ENCODE results near the gene PRKCA. TPM values are rescaled to one million over a fixed set of nuclear protein-coding genes. Genes with fewer than 3 reads are reported as not detected.

The PRKCA gene
- total RNA-seq, 1 donor from 2014 or later = 29.0 TPM

DNA sequence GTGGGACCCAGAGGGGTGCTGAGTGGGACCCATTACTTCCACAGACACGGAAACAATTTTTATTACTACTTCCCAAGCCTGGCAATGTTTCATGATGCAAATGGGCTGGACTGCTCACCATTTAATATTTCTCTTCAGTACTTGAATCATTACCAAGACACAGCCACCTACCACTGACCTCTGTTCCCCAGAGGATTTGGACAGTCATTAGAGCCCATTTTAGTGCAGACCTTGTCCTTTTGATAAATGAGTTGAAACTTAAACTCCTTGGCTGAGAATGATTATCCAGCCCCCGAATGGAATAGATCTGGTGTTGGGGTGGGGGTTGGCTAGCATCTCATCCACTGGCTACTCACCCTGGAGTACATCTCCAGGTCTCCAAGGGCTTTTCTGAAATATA lies 39.6 kb upstream of the PRKCA start:
- Histone ChIP-seq H3K27me3 (ENCODE audit: low read depth) (no peaks in the 10 kb centered on the region), H3K36me3 (no peaks in the 10 kb centered on the region), H3K9me3 (no peaks in the 10 kb centered on the region), H3K4me3 (no peak overlapping the region), H3K4me1 (no peaks in the 10 kb centered on the region), H3K27ac (no peak overlapping the region)
- DNase-seq (no peak), ATAC-seq (no peak)
- TF ChIP-seq, protein P1, sequence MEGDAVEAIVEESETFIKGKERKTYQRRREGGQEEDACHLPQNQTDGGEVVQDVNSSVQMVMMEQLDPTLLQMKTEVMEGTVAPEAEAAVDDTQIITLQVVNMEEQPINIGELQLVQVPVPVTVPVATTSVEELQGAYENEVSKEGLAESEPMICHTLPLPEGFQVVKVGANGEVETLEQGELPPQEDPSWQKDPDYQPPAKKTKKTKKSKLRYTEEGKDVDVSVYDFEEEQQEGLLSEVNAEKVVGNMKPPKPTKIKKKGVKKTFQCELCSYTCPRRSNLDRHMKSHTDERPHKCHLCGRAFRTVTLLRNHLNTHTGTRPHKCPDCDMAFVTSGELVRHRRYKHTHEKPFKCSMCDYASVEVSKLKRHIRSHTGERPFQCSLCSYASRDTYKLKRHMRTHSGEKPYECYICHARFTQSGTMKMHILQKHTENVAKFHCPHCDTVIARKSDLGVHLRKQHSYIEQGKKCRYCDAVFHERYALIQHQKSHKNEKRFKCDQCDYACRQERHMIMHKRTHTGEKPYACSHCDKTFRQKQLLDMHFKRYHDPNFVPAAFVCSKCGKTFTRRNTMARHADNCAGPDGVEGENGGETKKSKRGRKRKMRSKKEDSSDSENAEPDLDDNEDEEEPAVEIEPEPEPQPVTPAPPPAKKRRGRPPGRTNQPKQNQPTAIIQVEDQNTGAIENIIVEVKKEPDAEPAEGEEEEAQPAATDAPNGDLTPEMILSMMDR (IDR thresholded peaks at IDR 0.05) = no peak
- intact Hi-C loops (cut with DNase I) = no loop called here

DNA sequence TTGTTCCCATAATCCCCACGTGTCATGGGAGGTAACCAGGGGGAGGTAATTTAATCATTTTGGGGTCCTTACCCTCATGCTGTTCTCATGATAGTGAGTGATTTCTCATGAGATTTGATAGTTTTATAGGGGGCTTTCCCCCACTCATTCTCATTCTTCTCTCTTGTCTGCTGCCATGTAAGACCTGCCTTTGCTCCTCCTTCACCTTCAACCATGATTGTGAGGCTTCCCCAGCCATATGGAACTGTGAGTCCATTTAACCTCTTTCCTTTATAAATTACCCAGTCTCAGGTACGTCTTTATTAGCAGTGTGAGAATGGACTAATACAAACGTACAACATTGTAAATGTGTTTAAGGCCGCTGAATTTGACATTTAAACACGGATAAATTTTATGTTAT lies 37.7 kb upstream of the PRKCA start:
- Histone ChIP-seq H3K4me3 (no peak overlapping the region), H3K36me3 (no peaks in the 10 kb centered on the region), H3K4me1 (no peaks in the 10 kb centered on the region), H3K27me3 (ENCODE audit: low read depth) (no peaks in the 10 kb centered on the region), H3K9me3 (no peaks in the 10 kb centered on the region), H3K27ac (no peak overlapping the region)
- TF ChIP-seq, protein P1 (IDR thresholded peaks at IDR 0.05) = no peak
- no peak for ATAC-seq
- intact Hi-C loops (cut with DNase I) = no loop called here
- DNase-seq = no peak

DNA sequence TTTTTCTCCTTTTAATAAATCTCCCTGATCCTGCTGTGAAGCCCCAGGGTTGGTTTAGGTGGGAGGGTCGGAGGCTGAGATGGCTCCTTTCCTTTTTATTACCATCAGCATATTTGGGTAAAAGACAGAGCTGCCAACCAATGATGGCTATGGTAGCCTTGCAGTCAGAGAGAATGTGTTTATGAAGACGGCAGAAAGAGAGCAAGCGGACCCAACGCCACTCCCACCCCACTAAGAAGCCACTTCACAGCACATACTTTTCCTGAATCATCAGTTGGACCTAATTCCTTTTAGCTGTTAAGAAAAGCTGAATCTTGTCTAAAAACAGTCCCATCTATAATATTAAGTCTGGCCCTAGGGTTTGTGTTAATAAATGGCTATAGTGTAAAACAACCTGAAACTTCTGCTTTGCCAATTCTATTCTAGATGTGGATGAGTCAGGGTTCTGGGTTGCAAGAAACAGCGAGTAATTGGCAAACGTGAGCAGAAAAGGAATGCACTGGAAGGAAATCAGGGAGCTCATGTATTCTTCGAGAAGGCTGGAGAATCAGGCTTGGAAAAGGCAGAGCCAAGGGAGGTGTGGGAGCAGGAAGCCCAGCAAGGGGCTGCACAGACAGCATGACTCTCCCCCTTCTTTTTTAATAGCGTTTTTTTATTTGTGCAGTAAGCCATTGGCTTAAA lies 34.0 kb upstream of the PRKCA start:
- H3K27ac ChIP-seq = no peak overlapping the region
- H3K4me1 ChIP-seq = no peaks in the 10 kb centered on the region
- no peaks in the 10 kb centered on the region for H3K27me3 ChIP-seq (ENCODE audit: low read depth)
- no peaks in the 10 kb centered on the region for H3K36me3 ChIP-seq
- H3K9me3 ChIP-seq = peaks cover 4% of the 10 kb centered on the region
- ATAC-seq (no peak), DNase-seq (no peak)
- TF ChIP-seq, protein P1 (IDR thresholded peaks at IDR 0.05) = no peak
- intact Hi-C loops (cut with DNase I) = no loop called here
- no peak overlapping the region for H3K4me3 ChIP-seq

DNA sequence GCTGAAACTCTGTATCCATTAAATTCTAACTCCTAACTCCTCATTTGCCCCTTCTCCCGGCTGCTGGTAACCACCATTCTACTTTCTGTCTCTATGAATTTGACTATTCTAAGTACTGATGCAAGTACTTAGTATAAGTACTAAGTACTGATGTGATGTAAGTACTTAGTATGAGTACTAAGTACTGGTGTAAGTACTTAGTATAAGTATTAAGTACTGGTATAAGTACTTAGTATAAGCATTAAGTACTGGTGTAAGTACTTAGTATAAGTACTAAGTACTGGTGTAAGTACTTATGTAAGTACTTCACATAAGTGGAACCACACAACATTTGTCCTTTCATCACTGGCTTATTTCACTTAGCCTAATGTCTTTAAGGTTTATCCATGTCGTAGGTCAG lies 32.3 kb upstream of the PRKCA start:
- no peak for ATAC-seq
- intact Hi-C loops (cut with DNase I) = no loop called here
- TF ChIP-seq, protein P1 (IDR thresholded peaks at IDR 0.05) = no peak
- H3K4me1 ChIP-seq = no peaks in the 10 kb centered on the region
- no peak for DNase-seq
- peaks cover 4% of the 10 kb centered on the region for H3K9me3 ChIP-seq
- H3K36me3 ChIP-seq = no peaks in the 10 kb centered on the region
- H3K4me3 ChIP-seq = no peak overlapping the region
- H3K27ac ChIP-seq = no peak overlapping the region
- no peaks in the 10 kb centered on the region for H3K27me3 ChIP-seq (ENCODE audit: low read depth)

DNA sequence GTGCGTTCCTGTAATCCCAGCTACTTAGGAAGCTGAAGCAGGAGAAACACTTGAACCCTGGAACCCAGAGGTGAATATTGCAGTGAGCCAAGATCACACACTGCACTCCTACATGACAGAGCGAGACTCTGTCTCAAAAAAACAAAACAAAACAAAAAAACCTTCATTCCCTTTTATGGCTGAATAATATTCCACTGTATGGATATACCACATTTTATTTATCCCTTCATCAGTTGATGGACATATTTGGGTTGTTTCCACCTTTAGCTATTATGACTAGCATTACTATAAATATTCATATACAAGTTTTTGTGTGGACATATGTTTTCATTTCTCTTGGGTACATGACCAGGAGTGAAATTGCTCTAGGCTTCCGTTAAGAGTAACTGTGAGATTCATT lies 30.9 kb upstream of the PRKCA start:
- ATAC-seq = no peak
- H3K4me3 ChIP-seq = no peak overlapping the region
- no peaks in the 10 kb centered on the region for H3K27me3 ChIP-seq (ENCODE audit: low read depth)
- no peaks in the 10 kb centered on the region for H3K4me1 ChIP-seq
- no peak overlapping the region for H3K27ac ChIP-seq
- TF ChIP-seq, protein P1 (IDR thresholded peaks at IDR 0.05) = no peak
- H3K9me3 ChIP-seq = peaks cover 4% of the 10 kb centered on the region
- DNase-seq = no peak
- intact Hi-C loops (cut with DNase I) = no loop called here
- no peaks in the 10 kb centered on the region for H3K36me3 ChIP-seq
